ENCODE data around the gene SP2. TPM values are rescaled to one million over a fixed set of nuclear protein-coding genes. Genes with fewer than 3 reads are reported as not detected.

The SP2 gene
- total RNA-seq, 1 donor from 2014 or later: 5.4 TPM

DNA sequence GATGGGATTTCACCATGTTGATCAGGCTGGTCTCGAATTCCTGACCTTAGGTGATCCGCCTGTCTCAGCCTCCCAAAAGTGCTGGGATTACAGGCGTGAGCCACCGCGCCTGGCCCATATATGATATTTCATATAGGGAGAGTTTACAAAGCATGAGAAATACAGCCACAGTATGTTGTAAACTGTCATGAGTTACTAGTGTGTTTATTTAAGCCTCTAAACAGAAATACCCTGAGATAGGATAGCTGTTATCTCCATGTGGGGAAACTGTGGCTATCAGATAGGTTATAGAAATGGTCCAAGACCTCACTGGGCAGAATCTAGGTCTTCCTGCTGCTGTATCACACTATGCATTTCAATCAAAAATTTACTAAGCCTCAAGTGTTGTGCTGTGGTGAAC, 72.8 kb downstream of the SP2 start:
- DNase-seq (ENCODE audit: low spot score): no peak
- ATAC-seq: no peak

- no peak for DNase-seq (ENCODE audit: low spot score)
- ATAC-seq: peak; percentile 10
Measured at GRCh38 chr17:47969930-47970724, 74.1 kb downstream of the SP2 start.

- ATAC-seq: peak; percentile 96
- peak; percentile 100 for DNase-seq (ENCODE audit: low spot score)
Measured at GRCh38 chr17:47970725-47971499, 74.9 kb downstream of the SP2 start, which contains the start of gene CDK5RAP3. TSS of gene CDK5RAP3 (plus strand) at chr17:47971113. CDS start at chr17:47971147, 34 bp downstream.

GRCh38 chr17:47973541-47973940, 77.5 kb downstream of the SP2 start:
- no peak for DNase-seq (ENCODE audit: low spot score)
- no peak for ATAC-seq

GRCh38 chr17:47975189-47975822, 79.3 kb downstream of the SP2 start:
- ATAC-seq: no peak
- no peak for DNase-seq (ENCODE audit: low spot score)

DNA sequence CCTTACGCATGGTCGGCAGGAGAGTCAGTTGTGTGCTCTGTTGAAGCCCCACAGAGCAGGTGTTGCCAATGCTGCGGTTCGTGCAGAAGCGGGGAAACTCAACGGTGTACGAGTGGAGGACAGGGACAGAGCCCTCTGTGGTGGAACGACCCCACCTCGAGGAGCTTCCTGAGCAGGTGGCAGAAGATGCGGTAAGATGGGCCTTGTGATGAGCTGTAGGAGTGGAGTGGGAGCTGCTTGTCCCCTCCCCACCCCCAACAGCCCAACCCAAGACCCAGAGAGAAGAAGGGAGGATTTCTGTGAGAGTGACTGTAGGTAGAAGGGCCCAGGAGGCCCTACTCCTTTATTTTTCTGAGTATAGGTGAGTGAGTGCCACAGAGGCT, 79.8 kb downstream of the SP2 start:
- DNase-seq (ENCODE audit: low spot score) (no peak), ATAC-seq (no peak)

DNA sequence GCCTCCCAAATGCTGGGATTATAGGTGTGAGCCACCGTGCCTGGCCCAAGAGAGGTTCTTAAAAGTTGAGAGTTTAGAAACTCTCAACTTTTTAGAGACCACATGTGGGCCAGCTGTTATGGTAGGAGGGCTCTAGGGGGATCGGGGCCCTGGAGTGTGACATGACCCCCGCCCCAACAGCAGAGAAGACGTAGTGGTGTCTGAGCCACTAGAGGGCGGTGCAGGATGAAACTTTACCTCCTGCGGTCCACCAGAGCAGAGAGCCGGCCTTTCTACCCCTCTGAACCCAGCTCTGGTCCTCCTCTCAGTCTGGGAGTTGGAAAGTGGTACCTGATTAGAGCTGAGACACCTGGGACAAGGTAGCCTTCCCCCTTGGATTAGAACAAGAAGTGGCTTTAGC, 82.3 kb downstream of the SP2 start:
- ATAC-seq: peak; percentile 65
- peak; percentile 50 for DNase-seq (ENCODE audit: low spot score)

Other genes with a start within 250 kb of the SP2 start
- 79.3 TPM for gene KPNB1, start 246.3 kb upstream of the SP2 start, total RNA-seq
- 2.2 TPM for gene TBKBP1, start 202.1 kb upstream of the SP2 start, total RNA-seq
- 0.38 TPM for gene TBX21, start 163.0 kb upstream of the SP2 start, total RNA-seq
- 1.0 TPM for gene OSBPL7, start 74.4 kb upstream of the SP2 start, total RNA-seq
- gene MRPL10, start 64.7 kb upstream of the SP2 start, total RNA-seq: 16.4 TPM
- gene LRRC46, start 64.6 kb upstream of the SP2 start, total RNA-seq: 0.40 TPM
- 28.4 TPM for gene SCRN2, start 55.0 kb upstream of the SP2 start, total RNA-seq
- gene SP6, start 45.1 kb upstream of the SP2 start, total RNA-seq: 0.08 TPM
- gene PNPO, start 45.3 kb downstream of the SP2 start, total RNA-seq: 128 TPM
- 1.3 TPM for gene PRR15L, start 61.6 kb downstream of the SP2 start, total RNA-seq
- 107 TPM for gene CDK5RAP3, start 74.9 kb downstream of the SP2 start, total RNA-seq
- gene COPZ2, start 141.6 kb downstream of the SP2 start, total RNA-seq: 23.1 TPM
- 150 TPM for gene NFE2L1, start 152.1 kb downstream of the SP2 start, total RNA-seq
- gene CBX1, start 205.2 kb downstream of the SP2 start, total RNA-seq: 8.2 TPM
- 9.8 TPM for gene SNX11, start 211.5 kb downstream of the SP2 start, total RNA-seq